SK-N-SH treated with all-trans-retinoic acid at 6 μM for 48 hours (cell line): ENCODE measurements around the gene PXDC1.

Experiments
- ISL1 ChIP-seq: fragments of 250-450 bp; sonication (Bioruptor Pico); IDR thresholded peaks from 2 replicates; pipeline ENCODE4 v2.1.2; 2022; ENCODE audit warnings: mild to moderate bottlenecking, moderate library complexity
- ZFP3 ChIP-seq: fragments of 250-450 bp; sonication (Bioruptor Pico); IDR thresholded peaks from 2 replicates; pipeline ENCODE4 v1.5.0; 2020; ENCODE audit warnings: mild to moderate bottlenecking, moderate library complexity
- ZNF8 ChIP-seq: fragments of 450-650 bp; formaldehyde crosslinking; IDR thresholded peaks from 2 replicates; pipeline ENCODE4 v1.5.0; 2020; ENCODE audit warnings: mild to moderate bottlenecking, moderate library complexity
- TF ChIP-seq, protein P1 (sequence below): fragments of 250-450 bp; sonication (Bioruptor Pico); IDR thresholded peaks from 2 replicates; pipeline ENCODE4 v1.5.0; 2020; ENCODE audit warnings: mild to moderate bottlenecking, moderate library complexity

DNA sequence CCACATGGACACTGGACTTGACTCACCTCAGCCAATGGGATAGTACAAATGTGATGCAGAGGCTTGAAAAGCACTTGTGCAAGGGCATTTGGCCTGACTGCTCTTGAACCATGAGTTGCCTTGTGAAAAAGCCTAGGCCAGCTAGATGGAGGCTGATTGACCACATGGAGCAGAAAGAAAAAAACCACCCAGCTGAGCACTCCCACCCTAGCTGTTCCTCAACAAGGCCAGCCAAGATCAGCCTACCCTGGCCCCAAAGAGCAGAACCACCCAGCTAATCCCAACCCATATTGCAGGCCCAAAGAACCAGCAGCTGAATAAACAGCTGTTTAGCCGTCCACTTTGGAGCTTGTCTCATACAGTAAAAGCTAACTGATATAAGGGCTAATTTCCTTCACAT lies 36.7 kb downstream of the PXDC1 start:
- TF ChIP-seq ISL1 (CRISPR knock-in tag) (no peak), ZFP3 (CRISPR knock-in tag) (no peak), ZNF8 (CRISPR knock-in tag) (no peak)
- TF ChIP-seq, protein P1, sequence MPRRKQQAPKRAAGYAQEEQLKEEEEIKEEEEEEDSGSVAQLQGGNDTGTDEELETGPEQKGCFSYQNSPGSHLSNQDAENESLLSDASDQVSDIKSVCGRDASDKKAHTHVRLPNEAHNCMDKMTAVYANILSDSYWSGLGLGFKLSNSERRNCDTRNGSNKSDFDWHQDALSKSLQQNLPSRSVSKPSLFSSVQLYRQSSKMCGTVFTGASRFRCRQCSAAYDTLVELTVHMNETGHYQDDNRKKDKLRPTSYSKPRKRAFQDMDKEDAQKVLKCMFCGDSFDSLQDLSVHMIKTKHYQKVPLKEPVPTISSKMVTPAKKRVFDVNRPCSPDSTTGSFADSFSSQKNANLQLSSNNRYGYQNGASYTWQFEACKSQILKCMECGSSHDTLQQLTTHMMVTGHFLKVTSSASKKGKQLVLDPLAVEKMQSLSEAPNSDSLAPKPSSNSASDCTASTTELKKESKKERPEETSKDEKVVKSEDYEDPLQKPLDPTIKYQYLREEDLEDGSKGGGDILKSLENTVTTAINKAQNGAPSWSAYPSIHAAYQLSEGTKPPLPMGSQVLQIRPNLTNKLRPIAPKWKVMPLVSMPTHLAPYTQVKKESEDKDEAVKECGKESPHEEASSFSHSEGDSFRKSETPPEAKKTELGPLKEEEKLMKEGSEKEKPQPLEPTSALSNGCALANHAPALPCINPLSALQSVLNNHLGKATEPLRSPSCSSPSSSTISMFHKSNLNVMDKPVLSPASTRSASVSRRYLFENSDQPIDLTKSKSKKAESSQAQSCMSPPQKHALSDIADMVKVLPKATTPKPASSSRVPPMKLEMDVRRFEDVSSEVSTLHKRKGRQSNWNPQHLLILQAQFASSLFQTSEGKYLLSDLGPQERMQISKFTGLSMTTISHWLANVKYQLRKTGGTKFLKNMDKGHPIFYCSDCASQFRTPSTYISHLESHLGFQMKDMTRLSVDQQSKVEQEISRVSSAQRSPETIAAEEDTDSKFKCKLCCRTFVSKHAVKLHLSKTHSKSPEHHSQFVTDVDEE (CRISPR knock-in tag): no peak
